Kidney (tissue), 14 donors: Measurements from ENCODE around the gene LSM8. TPM values are rescaled to one million over a fixed set of nuclear protein-coding genes. Genes with fewer than 3 reads are reported as not detected.

Experiments
- DNase-seq, 5 donors: peaks; one replicate each; pipeline ENCODE4 v3.0.0-alpha.2; 2013 to 2020
- FAIRE-seq: peaks from 2 replicates; lab custom pipeline; 2012; peaks lifted over from hg19 to GRCh38; lab: Jason Lieb, UNC
- H3K27ac ChIP-seq, 2 donors: one replicate each; pipeline ENCODE4 v1.7.0; 2013; ENCODE audit warnings: low read depth in 2 of 2, low read length in 2 of 2, inconsistent platforms in 1 of 2
- H3K27me3 ChIP-seq: one replicate; pipeline ENCODE4 v1.7.1; 2013; ENCODE audit warnings: low read length, inconsistent platforms; ENCODE audit not compliant: control insufficient read depth, insufficient read depth
- H3K36me3 ChIP-seq, 3 donors: one replicate each; pipeline versions ENCODE4 v1.7.0 to v1.7.1; 2013; ENCODE audit warnings: low read length in 3 of 3, control low read depth in 1 of 3, inconsistent platforms in 1 of 3; ENCODE audit not compliant: insufficient read depth in 3 of 3, control insufficient read depth in 2 of 3
- H3K4me1 ChIP-seq, 3 donors: one replicate each; pipeline versions ENCODE4 v1.7.0 to v1.7.1; 2013; ENCODE audit warnings: low read length in 3 of 3, inconsistent platforms in 1 of 3, low read depth in 1 of 3; ENCODE audit not compliant: control insufficient read depth in 2 of 3, insufficient read depth in 2 of 3
- H3K4me3 ChIP-seq, 3 donors: one replicate each; pipeline versions ENCODE4 v1.7.0 to v1.8.1; 2013; ENCODE audit warnings: low read length in 3 of 3, control low read depth in 1 of 3, inconsistent platforms in 1 of 3
- H3K9ac ChIP-seq, 3 donors: one replicate each; pipeline versions ENCODE4 v1.7.0 to v1.7.1; 2013; ENCODE audit warnings: low read length in 3 of 3, control low read depth in 1 of 3, inconsistent platforms in 1 of 3
- H3K9me3 ChIP-seq, 3 donors: one replicate each; pipeline versions ENCODE4 v1.7.0 to v1.7.1; 2013; ENCODE audit warnings: low read length in 3 of 3, control low read depth in 1 of 3, inconsistent platforms in 1 of 3; ENCODE audit not compliant: control insufficient read depth in 2 of 3, insufficient read depth in 1 of 3
- intact Hi-C: fragments of 100-400 bp; cut with DNase I; formaldehyde crosslinking; loops from one replicate; pipeline ENCODE4 v1.11.1; 2022
- polyA plus RNA-seq: library from polyadenylated mRNA; stranded (reverse); fragments of 350-450 nt; fragmentation: Illumina TruSeq; extraction: RNeasy Lipid Tissue Mini Kit (QIAGEN cat#74804); gene quantifications from one replicate; pipeline ENCODE4 v1.2.3, GENCODE V29; 2014; ENCODE audit warnings: low read depth, low replicate concordance; ENCODE audit not compliant: insufficient read depth
- total RNA-seq: library from RNA; stranded (reverse); fragmentation: NEBNext Ultra II Directional; extraction: Animal tissue kit (Norgen Biotek cat#: 25700); gene quantifications from one replicate; pipeline ENCODE4 v1.2.1, GENCODE V29; 2021
- TF ChIP-seq, protein P1 (sequence below): IDR thresholded peaks from 3 replicates; pipeline ENCODE4 v1.5.1; 2012; ENCODE audit warnings: mild to moderate bottlenecking, moderate library complexity, borderline replicate concordance; ENCODE audit not compliant: insufficient read depth; ENCODE audit errors: extremely low read depth
- donor health status: control.
- donor health status: control.
- donor health status: control.
- donor health status: control.
- donor health status: control.
- donor health status: DM: yes; HTN: yes; CAD: no.
- donor health status: Normal renal cell carcinoma (clear cell type).

Gene LSM8
- total and polyA plus RNA-seq, 2 donors from 2014 or later = 27.4 to 28.2 TPM

DNA sequence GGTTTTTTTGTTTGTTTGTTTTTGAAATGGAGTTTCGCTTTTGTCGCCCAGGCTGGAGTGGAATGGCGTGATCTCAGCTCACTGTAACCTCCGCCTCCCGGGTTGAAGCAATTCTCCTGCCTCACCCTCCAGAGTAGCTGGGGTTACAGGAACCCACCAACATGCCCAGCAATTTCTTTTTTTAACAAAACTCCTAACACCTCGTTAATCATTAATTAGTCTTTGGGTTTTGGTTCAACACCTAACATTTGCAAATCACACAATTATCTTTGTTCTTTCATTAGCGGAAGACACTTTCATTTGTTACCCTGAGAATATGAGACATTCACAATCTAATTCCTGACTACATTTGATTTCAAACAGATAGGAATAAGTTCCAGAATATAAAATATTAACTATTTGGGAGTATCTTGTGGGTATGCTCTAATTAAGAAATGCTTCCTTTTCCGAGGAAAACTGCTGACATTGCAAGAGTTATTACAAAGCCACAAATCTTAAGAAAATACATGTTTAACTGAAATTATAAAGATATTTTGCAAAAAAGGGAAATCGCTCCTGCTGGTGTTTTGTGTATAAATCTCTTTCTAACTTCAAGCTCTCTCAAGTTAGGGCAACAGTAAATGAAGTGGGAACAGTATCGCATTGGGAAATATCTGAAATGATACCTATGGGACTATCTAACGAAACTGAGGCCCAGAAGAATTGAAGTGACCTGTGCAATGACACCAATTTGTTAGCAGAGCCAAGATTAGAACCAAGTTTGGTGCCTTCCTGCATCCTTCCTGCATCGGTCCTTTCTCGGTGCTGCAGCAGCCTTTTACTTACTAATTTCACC lies 1.2 kb upstream of the LSM8 start:
- intact Hi-C loops = no loop called here
- Histone ChIP-seq H3K9me3 (no peaks in the 10 kb centered on the region), H3K4me3 (peak overlapping the region; percentile 81 to 100 (median 88)), H3K9ac (peak overlapping the region; percentile 12 to 100 (median 75)), H3K36me3 (peaks cover 0 to 2% (median 0%) of the 10 kb centered on the region in 3 donors), H3K4me1 (peaks cover 0 to 8% (median 4%) of the 10 kb centered on the region in 3 donors), H3K27ac (peak overlapping the region; percentile 59 to 77), H3K27me3 (no peaks in the 10 kb centered on the region)
- TF ChIP-seq, protein P1, sequence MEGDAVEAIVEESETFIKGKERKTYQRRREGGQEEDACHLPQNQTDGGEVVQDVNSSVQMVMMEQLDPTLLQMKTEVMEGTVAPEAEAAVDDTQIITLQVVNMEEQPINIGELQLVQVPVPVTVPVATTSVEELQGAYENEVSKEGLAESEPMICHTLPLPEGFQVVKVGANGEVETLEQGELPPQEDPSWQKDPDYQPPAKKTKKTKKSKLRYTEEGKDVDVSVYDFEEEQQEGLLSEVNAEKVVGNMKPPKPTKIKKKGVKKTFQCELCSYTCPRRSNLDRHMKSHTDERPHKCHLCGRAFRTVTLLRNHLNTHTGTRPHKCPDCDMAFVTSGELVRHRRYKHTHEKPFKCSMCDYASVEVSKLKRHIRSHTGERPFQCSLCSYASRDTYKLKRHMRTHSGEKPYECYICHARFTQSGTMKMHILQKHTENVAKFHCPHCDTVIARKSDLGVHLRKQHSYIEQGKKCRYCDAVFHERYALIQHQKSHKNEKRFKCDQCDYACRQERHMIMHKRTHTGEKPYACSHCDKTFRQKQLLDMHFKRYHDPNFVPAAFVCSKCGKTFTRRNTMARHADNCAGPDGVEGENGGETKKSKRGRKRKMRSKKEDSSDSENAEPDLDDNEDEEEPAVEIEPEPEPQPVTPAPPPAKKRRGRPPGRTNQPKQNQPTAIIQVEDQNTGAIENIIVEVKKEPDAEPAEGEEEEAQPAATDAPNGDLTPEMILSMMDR = no peak
- peak in 2 of 5 donors; percentile 12 to 31 for DNase-seq
- no peak for FAIRE-seq

- DNase-seq (peak in 4 of 5 donors; percentile 20 to 61 (median 46)), FAIRE-seq (no peak)
- H3K36me3 ChIP-seq = peaks cover 0 to 2% (median 0%) of the 10 kb centered on the region in 3 donors
- peak overlapping the region; percentile 59 to 77 for H3K27ac ChIP-seq
- TF ChIP-seq, protein P1 = no peak
- H3K27me3 ChIP-seq = no peaks in the 10 kb centered on the region
- H3K9me3 ChIP-seq = no peaks in the 10 kb centered on the region
- intact Hi-C loops = no loop called here
- H3K9ac ChIP-seq = peak overlapping the region; percentile 12 to 100 (median 75)
- H3K4me1 ChIP-seq = peaks cover 0 to 8% (median 4%) of the 10 kb centered on the region in 3 donors
- H3K4me3 ChIP-seq = peak overlapping the region; percentile 81 to 100 (median 88)
Observed at GRCh38 chr7:118183428-118183785, 557 bp upstream of the LSM8 start.

- TF ChIP-seq, protein P1 = no peak
- FAIRE-seq (no peak), DNase-seq (peak in 1 of 5 donors; percentile 59)
- peak overlapping the region; percentile 75 to 83 (median 82) for H3K9ac ChIP-seq
- H3K4me3 ChIP-seq = peak overlapping the region; percentile 81 to 100 (median 88)
- peaks cover 0 to 8% (median 4%) of the 10 kb centered on the region in 3 donors for H3K4me1 ChIP-seq
- no peaks in the 10 kb centered on the region for H3K9me3 ChIP-seq
- intact Hi-C loops = no loop called here
- H3K27ac ChIP-seq = peak overlapping the region; percentile 81 to 85
- no peaks in the 10 kb centered on the region for H3K27me3 ChIP-seq
- peaks cover 0 to 2% (median 0%) of the 10 kb centered on the region in 3 donors for H3K36me3 ChIP-seq
Observed at GRCh38 chr7:118184565-118184940, 589 bp downstream of the LSM8 start.
